Activated CD4-positive, alpha-beta T cell treated with anti-CD3 and anti-CD28 coated beads, Interleukin-2, amount 50 U/mL, for 24 hours (primary cell): ENCODE results near the gene FAM156A.
"Not testable (repeated sequence)": the region's sequence is repeated elsewhere in the genome, so short reads cannot be mapped to it uniquely, and the experiment has no call there.

Experiments used
- DNase-seq, 2 donors: peaks; one replicate each; pipeline ENCODE4 v3.0.0-alpha.2; 2020; ENCODE audit warnings: low read depth in 1 of 2, low spot score in 1 of 2

FAM156A gene

GRCh38 chrX:52905531-52905930 is 52.8 kb downstream of the FAM156A start:
- not testable (repeated sequence) for DNase-seq
